KOPT-K1 (cell line): ENCODE measurements around the gene LACRT.
"Not testable (repeated sequence)": the region's sequence is repeated elsewhere in the genome, so short reads cannot be mapped to it uniquely, and the experiment has no call there.

Experiments used
- H3K27ac ChIP-seq: fragments of 200-600 bp; sonication (generic); 2 replicates; pipeline ENCODE4 v1.5.1; 2016; ENCODE audit warnings: antibody characterized with exemption, mild to moderate bottlenecking, low read depth, low read length; ENCODE audit not compliant: poor library complexity, severe bottlenecking
- H3K36me3 ChIP-seq: fragments of 200-600 bp; sonication (generic); 2 replicates; pipeline ENCODE4 v1.5.1; 2017; ENCODE audit warnings: antibody characterized with exemption, mild to moderate bottlenecking, low read length, moderate library complexity; ENCODE audit not compliant: insufficient read depth
- H3K9me3 ChIP-seq: fragments of 200-600 bp; sonication (generic); 2 replicates; pipeline ENCODE4 v1.5.1; 2017; ENCODE audit warnings: antibody characterized with exemption, low read length, mild to moderate bottlenecking; ENCODE audit not compliant: insufficient read depth, poor library complexity, severe bottlenecking

The LACRT gene

DNA sequence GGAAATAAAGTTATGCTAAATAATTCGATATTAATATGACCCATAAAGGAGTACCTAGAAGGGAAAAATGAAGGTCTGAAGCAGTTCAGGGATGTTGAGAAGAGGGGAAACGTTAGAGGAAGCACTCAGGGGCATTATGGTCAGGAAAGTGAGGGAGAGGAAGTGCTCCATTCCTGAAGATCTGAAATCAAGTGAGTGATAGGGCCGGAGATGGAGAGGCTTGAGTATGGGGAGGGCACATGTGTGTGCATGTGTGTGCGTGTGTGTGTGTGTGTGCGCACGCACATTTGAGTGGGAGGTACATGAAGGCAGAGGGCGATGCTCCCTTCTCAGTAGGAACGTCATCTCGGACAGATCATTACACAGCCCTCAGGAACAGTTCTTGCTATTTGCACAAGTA, 18.3 kb upstream of the LACRT start:
- Histone ChIP-seq H3K36me3 (no peaks in the 10 kb centered on the region), H3K9me3 (no peaks in the 10 kb centered on the region), H3K27ac (no peak overlapping the region)

DNA sequence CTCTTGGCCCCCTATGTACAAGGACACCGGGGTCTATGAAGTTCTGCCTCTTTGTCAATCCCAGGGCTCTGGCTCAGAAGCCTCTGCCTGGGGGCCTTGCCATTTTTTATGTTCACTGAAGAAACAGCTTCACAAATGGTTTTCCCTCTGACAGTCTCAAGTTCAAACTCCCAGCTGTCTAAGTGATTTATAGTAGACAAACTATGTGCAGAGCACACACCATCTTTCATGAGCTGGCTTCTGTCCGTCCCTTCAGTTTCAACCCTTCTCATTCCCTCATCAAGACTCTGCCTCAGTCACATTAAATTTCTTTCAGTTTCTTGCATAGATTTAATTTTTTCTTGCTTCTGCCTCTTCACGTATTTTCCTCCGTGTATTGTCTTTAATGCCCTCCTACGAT, 16.2 kb upstream of the LACRT start:
- H3K36me3 ChIP-seq: no peaks in the 10 kb centered on the region
- H3K27ac ChIP-seq: no peak overlapping the region
- H3K9me3 ChIP-seq: no peaks in the 10 kb centered on the region

DNA sequence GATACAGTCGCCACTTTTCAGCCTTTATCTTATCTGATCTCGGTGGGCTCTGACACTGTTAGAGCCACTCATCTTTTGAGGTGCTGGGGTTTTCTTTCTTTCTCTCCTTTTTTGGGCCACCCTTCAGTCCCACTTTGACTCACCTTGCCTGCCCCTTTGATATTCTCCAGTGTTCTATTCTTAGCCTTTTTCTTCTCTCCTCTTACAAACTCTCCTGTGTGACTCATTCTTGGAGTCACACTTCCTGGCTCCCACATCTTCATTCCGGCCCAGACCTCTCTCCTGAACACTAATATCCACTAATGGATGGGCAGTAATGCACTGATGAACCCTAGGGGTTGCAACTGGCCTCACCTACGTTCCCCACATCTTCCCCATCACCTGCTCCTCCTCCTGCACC, 15.7 kb upstream of the LACRT start:
- no peak overlapping the region for H3K27ac ChIP-seq
- no peaks in the 10 kb centered on the region for H3K36me3 ChIP-seq
- no peaks in the 10 kb centered on the region for H3K9me3 ChIP-seq

DNA sequence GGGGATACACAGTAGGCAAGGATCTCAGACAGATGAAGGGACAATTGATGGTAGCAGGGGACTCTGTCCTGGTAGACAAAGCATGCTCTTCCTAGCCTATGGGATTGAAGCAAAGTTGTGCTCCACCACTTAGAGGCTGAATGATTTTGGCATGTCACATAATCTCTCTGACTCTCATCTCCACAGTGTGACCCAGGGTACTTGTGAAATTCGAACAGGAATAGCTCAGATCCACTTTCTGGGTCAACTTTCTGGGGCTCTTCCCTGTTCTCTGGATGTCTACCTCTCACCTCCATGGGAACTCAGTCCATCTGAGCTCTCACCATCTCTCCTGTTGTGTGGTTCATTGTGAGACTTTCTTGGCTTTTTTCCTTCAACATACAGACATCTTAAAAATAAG, 15.1 kb upstream of the LACRT start:
- no peaks in the 10 kb centered on the region for H3K9me3 ChIP-seq
- H3K36me3 ChIP-seq: no peaks in the 10 kb centered on the region
- no peak overlapping the region for H3K27ac ChIP-seq

DNA sequence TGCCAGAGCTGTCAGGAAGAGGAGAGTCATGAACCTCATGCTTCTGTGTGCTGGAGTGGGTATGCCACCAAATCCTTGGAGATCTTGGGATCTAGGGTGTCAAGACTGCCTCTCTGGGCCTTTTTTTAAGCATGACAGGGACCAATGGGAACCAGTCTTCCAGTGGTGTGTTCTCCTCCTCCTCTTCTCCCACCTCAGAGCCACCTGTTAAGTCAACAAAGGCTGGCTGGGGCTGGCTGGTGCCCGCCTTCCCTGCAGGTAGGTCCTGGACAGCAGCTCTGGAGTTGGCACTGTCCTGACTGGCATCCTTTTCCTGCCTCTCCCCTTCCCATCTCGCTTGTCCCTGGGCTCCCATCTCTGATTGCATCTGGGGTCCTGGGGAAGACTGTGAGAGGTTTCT, 13.6 kb upstream of the LACRT start, which contains the start of gene DCD:
TSS of gene DCD (minus strand) at position 101 of the 400 bp plus-strand sequence. CDS start at position 39, 62 bp downstream.
- Histone ChIP-seq H3K9me3 (no peaks in the 10 kb centered on the region), H3K27ac (no peak within 1 kb of the TSS), H3K36me3 (no peaks in the 10 kb centered on the region)

DNA sequence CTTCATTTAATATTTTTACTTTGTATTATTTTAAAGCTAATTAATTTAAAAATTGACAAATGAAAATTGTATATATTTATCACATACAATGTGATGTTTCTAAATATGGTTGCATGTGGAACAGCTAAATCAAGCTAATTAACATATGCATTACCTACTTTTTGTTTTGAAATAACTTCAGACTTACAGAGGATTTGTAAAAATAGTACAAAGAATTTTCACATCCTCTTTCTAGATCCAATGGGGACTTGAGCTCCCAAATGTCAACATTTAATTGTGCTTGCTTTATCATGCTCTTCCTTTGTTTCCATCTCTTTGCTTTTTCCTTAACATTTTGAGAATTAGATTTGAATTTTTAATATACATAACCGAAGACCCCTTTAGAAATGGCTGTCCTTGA, 6.9 kb upstream of the LACRT start:
- Histone ChIP-seq H3K27ac (no peak overlapping the region), H3K9me3 (peaks cover 3% of the 10 kb centered on the region), H3K36me3 (no peaks in the 10 kb centered on the region)

DNA sequence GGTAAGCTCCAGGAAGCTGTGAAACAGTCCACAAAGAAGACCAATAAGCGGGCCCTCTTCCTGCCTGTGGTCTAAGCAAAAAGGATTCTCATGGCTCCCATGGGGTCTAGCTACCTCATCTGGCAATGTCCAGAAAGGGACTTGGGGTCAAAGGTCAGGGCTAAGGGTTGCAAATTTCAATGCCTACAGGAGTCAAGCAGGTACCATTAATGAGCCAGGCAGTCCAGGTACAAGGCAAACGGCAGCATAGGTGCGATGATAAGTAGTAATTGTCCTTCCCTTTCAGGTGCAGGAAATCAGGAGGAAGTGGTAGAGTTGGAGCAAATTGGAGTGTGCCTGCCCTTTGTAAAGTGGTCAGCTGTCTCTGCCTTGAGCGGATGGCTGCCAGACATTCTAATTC, 6.4 kb upstream of the LACRT start:
- Histone ChIP-seq H3K27ac (no peak overlapping the region), H3K9me3 (peaks cover 3% of the 10 kb centered on the region), H3K36me3 (no peaks in the 10 kb centered on the region)

DNA sequence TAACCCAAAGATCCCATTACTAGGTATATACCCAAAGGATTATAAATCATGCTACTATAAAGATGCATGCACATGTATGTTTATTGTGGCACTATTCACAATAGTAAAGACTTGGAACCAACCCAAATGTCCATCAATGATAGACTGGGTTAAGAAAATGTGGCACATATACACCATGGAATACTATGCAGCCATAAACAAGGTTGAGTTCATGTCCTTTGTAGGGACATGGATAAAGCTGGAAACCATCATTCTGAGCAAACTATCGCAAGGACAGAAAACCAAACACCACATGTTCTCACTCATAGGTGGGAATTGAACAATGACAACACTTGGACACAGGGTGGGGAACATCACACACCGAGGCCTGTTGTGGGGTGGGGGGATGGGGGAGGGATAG, 4.4 kb upstream of the LACRT start:
- not testable (repeated sequence) for H3K36me3 ChIP-seq, H3K27ac ChIP-seq, H3K9me3 ChIP-seq

DNA sequence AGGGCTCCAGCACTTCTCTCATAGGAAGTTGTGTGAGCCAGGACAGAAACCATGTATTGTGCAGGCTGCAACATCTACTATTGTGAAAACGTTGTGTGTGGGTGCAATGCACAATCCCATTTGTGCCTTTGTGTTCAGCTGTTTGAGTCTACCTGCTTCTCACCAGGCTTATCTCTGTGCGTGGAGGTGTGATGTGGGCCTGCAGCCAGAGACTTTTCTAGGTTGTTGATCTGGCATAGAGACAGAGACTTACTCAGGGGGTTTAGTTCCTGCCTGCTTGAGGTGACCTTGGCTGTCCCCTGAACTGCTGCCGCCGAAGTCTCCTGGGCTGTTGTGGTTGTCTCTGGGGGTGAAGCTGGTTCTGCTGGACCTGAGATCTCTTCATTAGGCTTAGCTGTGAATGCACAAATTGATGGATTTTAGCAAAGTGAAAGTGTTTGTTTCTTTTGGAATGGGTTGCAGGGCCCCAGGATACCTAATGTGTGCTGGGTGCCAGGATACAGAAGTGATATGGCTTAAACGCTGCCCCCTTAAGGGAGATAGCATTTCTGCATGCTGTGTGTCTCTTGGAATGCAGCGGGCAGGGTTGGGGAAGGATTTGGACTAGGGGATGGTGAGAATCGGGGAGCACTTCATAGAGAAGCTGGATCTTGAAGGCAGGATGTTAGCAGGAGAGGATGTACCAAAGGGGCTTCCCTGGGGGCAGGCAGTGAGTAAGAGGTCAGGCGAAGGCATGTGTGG, 2.5 kb downstream of the LACRT start:
- Histone ChIP-seq H3K36me3 (no peaks in the 10 kb centered on the region), H3K27ac (no peak overlapping the region), H3K9me3 (peaks cover 16% of the 10 kb centered on the region)

DNA sequence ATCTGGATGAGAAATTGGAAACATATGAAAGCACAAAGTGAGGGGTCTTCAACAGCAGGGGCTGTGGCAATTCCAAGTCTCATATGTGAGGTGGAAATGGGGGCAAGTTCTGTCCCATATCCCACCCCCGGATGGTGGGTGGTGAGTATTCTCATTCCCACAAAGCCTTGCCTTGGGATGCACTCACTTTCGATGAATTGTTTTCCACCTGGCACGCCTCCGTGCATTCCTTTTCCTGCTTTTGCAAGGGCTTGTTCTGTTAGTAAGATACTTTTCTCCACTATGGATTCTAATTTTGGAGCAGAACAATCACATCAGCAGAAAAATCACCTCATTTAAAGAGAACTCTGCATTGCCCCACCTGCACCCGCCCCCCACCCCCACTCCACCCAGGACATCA, 3.1 kb downstream of the LACRT start:
- H3K27ac ChIP-seq: no peak overlapping the region
- H3K36me3 ChIP-seq: no peaks in the 10 kb centered on the region
- H3K9me3 ChIP-seq: peaks cover 22% of the 10 kb centered on the region

DNA sequence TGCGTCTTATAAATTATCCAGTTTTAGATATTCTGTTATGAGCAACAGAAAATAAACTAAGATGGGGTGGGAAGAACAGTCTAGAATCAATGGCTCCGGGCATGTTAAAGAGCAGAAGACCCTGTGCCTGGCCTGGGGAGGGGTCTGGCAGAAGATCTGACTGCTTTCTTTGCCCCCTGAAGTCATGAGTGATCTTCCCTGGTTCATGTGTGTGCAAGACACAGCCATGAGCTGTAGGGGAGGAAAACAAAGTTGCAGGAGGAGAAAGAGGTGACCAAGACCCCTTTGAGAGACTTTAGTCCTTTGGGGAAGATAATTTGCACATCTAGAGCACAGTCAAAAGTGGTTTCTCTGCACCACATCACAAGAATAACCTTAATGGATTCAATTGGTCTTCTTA, 4.8 kb downstream of the LACRT start:
- H3K27ac ChIP-seq: no peak overlapping the region
- peaks cover 31% of the 10 kb centered on the region for H3K9me3 ChIP-seq
- H3K36me3 ChIP-seq: no peaks in the 10 kb centered on the region

DNA sequence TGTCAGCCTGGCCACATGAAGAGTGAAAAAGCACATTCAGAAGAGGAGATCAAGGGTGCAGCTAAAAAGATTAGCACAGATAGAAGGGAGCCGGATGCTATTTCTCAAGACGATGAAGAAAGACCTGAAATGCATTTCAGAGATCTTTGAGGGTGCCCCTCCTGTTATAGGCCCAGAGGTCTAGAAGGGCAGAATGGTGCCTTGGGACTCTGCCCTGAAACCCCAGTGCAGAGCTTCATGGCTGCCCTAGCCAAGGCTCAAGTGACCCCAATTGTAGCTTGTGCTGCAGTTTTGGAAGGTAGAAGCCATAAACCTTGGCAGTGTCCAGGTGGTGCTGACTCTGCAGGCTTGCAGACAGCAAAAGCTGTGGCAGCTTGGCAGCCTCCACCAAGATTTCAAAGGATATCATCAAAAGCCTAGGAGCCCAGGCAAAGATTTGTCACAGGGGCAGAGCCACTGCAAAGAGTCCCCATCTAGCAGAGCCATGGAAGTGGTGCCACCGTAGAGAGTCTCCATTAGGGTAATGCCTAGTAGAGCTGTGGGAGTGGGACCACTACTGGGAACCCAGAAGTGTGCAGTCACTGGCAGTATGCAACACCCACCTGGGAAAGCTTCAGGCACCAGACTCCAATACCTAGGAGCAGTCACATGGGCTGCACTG, 6.4 kb downstream of the LACRT start:
- Histone ChIP-seq H3K36me3 (no peaks in the 10 kb centered on the region), H3K27ac (no peak overlapping the region), H3K9me3 (peaks cover 31% of the 10 kb centered on the region)

DNA sequence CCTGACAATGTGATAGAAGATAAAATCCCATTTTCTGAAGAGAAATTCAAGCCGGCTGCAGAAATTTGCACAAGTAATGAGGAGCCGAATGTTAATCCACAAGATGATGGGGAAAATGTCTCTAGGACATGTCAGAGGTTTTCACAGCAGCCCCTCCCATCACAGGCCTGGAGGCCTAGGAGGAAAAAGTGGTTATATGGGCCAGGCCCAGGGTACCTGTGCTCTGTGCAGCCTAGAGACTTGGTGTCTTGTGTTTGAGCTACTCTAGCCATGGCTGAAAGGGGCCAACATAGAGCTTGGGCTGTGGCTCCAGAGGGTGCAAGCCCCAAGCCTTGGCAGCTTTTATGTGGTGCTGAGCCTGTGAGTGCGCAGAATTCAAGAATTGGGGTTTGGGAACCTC, 7.4 kb downstream of the LACRT start:
- no peaks in the 10 kb centered on the region for H3K36me3 ChIP-seq
- no peak overlapping the region for H3K27ac ChIP-seq
- H3K9me3 ChIP-seq: peaks cover 31% of the 10 kb centered on the region

DNA sequence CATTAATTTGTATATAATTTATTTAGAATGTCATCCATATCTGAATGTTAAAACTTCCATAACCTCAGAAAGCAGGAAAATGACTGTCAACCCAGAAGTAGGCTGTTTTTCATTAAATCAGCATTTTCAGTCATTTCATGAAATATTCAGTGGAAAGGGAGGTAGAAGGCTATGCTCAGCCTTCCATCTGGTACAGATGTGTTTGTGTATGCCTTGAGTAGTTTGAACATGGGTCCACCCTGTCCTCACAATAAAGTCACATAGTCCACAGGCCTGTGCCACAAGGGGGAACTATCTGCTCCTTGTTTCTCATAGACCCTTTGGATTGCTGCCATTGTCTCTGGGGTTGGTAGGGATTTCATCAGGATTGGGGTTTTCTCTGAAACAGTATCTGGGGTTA, 9.1 kb downstream of the LACRT start:
- H3K27ac ChIP-seq: no peak overlapping the region
- H3K9me3 ChIP-seq: peaks cover 31% of the 10 kb centered on the region
- no peaks in the 10 kb centered on the region for H3K36me3 ChIP-seq

DNA sequence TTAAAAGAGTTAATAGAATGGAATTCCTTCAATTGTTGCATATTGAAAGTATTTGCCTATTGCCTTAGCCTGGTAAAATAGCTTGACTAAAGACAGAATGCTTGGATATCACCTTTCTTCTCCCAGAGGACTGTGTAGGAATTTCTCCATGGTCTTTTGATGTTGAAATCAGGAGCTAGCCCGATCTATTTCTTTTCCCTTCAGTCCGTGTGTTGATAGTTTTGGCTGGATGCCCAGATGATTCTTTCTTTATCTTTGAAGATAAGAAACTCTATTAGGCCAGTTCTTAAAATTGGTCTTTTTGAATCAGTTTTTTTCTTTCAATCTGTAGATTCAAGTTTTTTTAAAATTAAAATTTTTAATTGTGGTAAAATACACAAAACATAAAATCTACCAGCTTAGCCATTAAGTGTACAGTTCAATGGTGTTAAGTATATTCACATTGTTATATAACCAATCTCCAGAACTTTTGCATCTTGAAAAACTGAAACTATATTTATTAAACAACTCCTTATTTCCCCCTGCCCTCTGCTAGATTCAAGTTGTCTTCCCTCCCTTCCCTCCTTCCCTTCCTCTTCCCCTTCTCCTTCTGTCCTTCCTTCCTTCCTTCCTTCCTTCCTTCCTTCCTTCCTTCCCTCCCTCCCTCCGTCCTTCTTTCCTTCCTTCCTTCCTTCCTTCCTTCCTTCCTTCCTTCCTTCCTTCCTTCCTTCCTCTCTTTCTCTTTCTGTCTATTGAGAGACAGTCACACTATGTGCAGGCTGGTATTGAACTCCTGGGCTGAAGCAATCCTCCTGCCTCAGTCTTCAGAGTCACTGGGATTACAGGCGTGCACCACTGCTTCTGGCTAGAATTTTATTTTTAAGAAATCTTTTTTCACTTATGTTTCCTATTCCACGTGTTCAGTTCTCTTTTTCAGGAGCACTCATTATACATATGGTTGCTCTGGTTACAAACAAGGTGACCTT, 10.1 kb downstream of the LACRT start:
- Histone ChIP-seq H3K9me3 (peaks cover 31% of the 10 kb centered on the region), H3K27ac (no peak overlapping the region), H3K36me3 (no peaks in the 10 kb centered on the region)
